GM21619 (cell line): ENCODE data around the gene ARID1B.

Experiments used
- ATAC-seq: cut with Tn5 transposase; IDR thresholded peaks from one replicate; pipeline ENCODE4 v1.9.1; 2021; ENCODE audit not compliant: unreplicated experiment

ARID1B gene

DNA sequence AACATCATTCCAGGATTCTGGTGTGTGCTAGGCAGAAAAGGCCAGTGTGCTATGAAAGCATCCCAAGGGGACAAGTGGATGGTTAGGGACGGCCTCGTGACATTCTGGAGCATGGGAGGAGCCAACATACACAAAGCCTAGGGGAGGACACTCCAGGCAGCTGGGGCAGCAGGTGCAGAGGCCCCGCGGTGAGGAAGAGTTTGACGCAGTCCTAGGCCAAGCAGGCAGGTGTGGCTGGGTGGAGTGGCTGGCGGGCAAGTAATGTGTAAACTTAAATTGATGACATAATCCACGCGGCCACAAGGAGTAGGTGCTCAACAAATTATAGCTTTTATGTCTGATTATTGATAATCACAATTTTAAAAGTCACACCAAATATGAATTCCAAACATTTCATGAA is 452.5 kb downstream of the ARID1B start:
- no peak for ATAC-seq

DNA sequence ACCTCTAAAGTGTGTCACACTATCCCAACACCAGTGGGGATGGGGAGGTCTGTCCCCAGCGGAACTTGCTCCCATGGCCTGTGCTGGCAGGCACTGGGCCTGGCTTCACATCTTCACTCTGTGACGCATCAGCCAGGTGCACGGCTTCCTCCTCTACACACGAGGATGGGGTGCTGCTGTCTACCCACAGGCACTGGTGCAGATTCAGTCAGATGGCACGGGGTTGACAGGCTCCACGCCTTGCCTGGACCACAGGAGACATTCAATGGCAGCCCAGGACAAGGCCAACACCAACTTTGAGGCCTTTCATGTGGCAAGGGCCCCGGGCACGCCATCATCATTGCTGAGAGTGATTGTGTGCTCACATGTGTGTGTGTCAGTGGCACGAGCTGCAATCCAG is 453.7 kb downstream of the ARID1B start:
- no peak for ATAC-seq

DNA sequence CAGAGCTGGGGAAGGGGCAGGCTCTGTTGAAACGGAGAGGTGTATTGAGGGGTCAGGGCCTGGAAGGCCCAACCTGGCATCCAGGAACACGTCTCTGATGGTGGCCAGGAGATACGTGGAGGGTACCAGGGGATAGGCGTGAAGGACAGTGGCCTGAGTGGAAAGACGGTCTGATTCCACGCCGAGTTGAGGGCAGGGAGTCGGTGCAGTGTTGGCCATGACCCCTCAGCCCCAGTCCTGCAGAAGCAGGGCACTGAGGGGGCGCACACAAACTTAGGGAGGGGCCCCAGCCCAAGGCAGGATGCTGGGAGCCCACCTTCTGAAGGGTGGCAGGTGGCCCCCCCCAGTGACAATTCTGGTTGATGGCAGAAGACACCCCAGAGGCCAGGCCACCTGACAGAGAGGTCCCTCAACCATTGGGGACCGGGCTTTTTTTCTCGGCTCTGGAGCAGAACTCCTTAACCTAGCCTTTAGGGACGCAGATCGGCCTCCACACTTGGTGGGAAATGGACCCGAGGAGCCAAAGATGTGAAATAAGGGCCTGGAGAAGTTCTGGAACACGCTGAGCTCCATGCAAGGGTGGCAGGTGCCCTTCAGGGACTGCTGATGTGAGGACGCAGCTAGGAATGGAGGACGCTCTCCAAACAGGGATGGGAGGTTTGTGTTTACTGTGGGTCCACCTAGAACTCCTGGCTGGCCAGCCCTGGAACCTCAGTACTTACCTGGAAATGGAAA is 455.1 kb downstream of the ARID1B start:
- no peak for ATAC-seq

DNA sequence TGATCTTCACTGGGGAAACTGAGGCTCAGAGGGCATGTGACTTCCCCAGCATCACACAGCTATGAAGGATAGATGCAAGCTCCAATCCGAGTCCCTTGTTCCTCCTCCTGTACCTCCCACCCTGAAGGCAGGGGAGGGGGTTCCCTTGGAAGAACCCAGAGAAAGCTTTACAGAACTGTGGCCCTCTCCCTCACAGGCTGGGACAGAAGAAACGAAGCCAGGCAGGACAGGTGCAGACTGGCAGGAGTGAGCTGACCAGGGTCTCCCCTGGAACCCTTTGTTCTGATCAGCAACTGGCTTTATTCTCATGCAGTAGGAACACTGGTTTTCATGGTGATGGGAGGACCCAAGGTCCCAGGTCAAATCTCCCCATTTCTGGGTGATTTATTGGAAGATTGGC is 456.0 kb downstream of the ARID1B start:
- no peak for ATAC-seq

DNA sequence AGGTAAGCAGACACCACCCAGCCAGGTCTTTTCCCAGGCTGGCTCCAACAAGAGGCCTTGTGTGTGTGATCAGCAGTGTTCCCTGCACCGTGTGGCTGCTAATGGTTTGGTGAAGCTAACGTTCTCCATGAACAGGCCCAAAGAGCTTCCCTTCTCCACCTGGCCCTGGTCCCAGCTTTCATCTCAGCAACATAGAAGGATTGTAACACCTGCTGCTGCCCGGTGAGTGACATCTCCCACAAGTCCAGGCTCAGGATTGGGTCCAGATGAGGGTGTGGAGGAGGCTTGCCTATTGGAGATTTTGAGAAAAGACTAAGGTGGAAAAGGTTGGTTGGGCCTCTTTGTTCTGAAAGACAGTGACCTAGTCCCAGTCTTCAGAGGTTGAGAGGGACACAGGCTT is 456.5 kb downstream of the ARID1B start:
- ATAC-seq, result no peak

DNA sequence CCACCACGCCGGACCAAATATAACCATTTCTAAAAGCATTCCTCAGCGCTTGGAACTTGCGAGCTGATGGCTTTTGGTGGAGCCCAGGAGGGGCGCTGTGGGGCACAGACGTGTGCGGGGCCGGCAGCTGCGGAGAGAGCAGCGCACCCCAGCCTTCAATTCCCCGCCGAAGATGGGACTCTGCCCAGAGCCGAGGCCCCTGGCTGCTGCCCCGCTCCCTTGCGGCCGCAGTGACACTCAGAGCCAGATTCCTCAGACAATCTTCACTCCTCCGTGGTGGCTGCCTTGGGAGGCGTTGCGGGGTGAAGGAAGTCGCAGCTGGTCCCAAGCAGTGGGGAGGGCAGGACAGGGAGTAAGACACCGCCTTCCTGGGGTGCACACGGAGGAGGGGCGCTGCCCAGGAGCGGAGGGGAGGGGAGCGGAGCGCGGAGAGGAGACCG is 458.4 kb downstream of the ARID1B start:
- ATAC-seq, result no peak

DNA sequence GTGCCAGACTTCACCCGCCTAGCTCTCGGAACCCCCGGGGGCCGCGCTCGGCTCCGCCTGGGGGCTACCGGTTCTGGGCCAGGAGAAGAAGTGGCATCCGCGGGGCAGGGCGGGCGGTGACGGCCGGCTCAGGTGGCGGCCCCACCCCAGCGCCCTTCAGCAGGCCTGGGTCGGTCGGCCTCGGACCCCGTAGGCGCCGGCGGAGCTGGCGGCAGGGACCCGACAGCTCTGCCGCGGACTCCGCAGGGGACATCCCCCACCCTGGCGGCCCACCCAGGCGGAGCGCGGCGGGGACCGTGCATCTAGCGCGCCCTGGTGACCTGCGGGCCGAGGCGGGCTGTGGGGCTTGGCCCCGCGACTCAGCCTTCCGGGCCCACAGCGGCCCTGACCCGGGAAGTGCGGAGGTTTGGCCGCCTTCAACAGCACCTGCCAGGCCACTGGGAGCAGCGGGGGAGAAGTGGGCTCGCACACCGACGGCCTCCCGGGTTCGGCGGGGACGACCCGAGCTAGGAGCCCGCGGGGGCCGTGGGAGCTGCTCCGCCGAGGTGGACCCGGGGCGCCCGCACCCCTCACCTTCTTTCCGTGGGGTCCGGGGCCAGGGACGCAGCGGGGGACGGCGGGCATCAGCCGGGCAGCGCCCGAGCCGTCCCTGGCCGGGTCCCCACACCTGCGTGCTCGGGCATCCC is 459.0 kb downstream of the ARID1B start:
- no peak for ATAC-seq

DNA sequence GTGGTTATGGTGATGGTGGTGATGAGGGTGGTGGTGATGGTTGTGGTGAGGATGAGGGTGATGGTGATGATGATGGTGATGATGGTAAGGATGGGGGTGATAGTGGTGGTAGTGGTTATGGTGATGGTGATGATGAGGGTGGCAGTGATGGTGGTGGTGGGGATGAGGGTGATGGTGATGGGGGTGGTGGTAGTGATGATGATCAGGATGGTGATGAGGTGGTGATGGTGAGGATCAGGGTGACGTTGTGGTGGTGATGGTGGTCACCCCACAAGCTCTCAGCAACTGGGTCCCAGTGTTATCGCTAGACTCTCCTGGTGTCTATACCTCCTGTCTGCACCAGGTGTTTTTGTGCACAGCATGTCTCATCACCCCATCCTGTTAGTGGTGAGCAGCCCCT is 461.2 kb downstream of the ARID1B start:
- no peak for ATAC-seq

DNA sequence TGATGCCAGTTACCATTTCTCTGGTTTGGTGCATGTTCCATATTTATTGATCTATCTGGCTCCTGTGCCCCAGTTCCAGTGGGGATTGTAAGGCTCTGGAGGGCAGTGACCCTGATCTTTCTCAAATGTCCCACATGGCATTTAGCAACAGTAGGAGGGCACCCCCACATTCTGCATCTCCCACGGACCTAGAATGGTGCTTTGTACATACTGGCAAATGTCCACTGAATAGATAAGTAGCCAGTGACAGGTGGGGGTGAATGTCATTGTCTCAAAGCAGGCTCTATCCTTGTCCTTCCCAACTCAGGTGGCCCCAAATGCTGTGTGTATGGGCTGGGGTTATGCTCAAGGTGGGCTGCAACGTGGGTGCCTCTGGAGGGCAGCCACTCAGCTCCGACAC is 462.0 kb downstream of the ARID1B start:
- ATAC-seq, result no peak

DNA sequence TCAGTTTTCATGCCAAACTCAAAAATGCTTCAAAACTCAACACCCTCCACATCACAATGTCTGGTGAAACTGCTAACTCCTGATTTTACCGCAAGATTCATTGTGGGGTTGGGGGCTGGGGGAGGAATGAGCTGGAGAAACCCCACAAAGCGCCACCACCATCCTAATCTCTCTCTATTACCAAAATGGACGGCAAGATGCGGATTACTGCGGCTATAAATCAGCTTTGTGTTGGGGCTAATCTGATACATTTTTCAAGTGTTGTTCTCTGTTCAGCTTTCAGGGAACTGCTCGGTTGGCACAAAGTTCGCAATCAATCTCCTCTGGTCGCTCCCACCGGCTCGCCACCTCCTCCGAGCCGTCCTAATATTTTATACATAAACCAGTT is 462.5 kb downstream of the ARID1B start:
- ATAC-seq, result no peak

DNA sequence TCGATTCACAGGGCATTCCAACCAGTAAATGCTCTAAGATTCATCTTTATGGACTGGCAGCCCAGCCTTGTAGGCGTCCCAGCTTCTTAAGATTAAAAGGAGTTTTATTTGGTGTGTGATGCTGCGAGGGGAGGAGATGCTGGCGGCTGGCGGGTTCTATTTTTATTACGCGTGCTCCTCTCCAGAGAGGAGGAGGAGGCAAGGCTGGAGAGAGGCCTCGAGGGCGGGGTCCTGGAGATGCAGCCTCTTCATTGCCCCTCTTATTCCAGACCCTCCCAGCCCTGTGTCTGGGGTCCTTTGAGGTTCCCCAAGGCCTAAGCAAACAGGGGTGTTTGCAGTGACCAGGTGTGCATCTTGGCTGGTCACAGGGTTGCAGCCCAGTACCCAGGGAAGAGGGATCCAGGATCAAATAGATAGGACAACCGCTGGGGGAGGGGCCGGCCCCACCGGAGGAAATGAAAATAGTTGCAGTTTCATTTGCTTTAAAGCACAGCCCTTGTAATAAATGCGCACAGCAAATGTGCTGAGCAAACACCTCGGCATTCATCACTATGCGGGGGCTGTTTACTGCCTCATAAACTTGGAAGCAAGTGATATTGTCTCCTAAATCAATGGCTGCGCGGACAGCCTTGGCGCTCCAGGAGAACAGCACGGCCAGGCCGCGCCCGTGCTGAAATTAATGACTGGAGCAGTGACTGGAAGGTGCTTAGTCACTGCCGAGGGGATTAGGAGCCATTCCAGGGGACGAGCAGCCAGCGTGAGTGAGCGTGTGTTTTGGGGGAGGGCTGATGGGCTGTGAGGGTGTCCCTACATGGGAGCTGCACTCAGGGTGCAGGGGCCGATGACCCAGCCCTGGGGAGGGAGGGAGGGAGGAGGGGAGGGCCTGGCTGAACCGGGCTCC is 463.1 kb downstream of the ARID1B start:
- no peak for ATAC-seq

DNA sequence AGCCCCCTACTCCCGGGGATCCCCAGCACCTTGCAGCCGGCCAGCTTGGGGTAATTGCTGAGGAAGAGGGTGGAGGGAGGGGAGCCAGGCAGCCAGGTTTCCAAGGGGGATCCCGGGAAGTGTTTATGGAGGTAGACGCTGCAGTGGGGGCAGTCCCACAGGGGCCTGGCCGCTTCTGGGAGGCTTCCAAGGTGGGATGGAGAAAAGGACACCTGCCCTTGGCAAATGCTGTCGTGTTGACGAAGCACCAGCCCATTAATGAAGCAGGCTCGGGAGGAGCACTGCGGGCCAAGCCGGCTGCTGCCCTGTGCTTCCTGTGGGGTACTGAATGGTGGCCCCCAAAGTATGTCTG is 463.8 kb downstream of the ARID1B start:
- ATAC-seq, result no peak

DNA sequence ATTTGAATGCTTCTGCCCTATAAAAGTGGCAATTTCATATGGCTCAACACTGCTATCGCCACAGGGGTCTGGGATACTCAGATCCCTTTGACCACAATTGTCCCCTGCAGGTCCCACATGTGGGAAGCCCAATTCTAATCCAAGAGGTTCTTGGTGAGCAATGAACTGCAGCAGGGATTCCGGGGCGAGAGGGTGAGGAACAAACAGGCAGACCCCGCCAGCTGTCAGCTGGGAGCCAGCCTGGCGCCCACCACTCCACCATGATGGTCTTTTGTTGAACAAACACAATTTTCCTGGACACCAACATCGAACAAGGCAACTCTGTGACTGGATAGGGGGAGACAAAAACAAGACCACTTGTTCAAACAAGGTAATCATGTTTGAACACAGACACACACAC is 465.6 kb downstream of the ARID1B start:
- no peak for ATAC-seq

DNA sequence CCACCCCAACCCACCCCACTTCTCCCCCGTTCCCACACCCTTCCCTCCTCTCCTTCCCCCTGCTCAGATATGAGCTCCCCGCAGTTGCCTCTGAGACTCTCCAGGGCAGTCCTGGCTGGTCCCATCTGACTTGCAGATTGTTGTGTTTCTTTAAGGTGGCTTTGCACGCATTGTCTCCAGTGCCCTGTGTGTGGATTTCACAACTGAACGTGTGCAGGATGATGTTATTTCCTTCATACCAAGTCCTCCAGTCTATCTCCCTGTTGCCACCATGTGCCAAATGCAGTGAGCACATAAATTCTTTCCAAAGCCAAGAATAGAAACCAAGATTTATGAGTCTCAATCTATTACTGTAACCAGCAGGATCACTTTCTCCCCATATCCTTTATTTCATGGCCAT is 467.0 kb downstream of the ARID1B start:
- ATAC-seq, result no peak

DNA sequence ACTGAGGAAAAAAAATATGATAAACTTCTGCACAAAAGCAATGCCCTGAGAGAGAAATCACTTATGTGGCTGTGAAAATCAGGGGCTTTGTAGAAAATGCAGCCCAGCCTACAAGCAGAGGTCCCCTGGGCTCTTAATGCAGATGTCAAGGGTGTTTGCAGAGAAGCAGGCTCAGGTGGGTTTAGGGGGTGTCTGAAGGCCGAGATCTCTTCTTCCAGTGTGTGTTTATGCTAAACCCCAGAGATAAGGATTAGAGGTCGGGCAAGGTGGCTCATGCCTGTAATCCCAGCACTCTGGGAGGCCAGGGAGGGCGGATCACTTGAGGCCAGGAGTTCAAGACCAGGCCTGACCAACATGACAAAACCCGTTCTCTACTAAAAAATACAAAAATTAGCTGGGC is 467.6 kb downstream of the ARID1B start:
- ATAC-seq, result no peak

DNA sequence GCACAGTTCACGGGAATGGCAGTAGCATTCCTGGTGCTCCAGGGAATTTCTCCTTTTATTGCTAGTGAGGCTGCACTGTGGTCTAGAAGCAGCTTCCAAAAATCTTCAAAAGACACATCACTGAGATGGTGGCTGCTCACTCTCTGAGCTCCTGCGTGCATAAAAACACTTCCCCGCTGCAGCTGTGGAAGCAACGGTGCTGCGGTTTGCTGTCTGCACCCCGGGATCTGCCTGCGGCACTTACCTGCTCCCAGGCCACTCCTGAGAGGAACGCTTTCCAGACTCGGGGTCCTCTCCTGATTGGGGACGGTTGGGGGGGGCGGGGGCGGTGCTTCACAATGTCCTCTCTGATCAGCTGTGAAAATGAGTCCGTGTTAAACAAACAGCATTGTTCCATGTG is 468.3 kb downstream of the ARID1B start:
- no peak for ATAC-seq

DNA sequence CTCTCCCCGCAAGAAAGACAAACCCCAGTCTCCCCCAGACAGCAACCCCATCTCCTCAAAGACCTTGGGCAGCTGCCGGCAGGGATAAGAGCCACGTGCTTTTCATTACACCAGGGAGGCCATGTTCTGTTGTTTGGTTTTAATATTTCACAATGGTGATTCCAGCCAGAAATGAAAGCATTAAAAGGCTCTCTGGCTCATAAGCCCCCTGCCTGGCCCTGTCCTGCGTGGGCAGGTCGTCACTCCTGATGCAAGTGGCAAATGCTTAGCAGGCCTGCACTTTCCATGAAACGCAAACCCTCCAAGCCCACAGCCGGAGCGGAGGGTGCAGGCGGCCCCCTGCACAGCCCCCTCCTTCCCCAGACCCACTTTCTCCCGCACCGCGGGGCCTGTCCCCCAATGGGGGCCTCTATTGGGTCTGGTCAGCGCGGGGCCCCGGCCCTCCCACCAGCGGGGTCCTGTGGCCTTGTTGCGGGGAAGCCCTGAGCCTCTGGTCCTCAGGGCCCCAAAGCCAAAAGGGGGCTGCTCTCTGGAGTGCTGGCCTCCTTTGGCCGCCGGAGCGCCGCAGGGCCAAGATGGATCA is 469.0 kb downstream of the ARID1B start:
- ATAC-seq, result no peak

DNA sequence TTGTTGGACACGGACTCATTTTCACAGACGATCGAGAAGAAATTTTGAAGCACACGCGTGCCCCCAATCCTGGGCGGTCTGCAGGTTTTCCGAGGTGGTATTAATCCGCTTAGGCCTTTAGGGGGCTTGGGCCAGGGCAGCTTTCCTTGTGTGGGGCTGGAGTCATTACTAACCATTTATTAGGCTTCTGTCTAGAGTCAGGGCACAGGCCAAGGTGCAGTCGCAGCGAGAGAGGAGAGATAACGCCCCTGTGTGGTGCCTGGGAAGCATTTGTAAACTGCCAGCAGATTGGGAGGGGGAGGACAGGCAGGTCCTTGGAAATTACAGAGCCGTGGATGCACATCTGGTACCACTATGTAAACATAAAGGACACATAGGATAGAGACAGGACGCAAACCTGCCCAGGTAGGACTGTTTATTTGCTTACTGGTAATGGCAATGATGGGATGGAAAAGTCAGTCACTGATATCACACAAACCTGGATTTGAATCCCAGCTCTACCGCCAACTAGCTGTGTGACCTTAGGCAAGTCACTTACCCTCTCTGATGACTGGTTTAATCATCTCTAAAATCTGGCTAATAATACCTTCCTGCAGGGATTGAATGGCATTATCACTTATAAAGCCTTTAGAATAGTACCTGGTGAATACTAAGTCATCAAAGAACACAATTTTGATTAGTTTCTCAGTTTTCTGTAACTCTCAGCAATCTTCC is 469.8 kb downstream of the ARID1B start:
- ATAC-seq, result no peak

DNA sequence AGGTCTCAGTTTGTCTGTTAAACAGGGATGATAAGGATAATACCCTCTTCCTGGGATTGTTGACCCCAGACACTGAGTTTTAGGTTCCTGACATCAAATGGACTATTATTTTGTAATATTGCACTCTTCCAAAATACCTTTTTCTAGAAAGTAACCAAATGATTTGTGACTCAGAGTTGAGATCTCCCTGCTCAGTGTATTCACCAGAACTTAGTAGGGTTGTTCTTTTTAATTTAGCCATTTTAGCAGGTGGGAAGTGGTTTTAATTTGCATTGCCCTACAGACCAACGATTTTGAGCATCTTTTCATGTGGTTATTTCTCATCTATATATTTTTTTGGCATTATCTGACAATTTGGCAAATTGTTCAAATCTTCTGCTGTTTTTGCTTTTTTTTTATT is 471.1 kb downstream of the ARID1B start:
- ATAC-seq, result no peak

DNA sequence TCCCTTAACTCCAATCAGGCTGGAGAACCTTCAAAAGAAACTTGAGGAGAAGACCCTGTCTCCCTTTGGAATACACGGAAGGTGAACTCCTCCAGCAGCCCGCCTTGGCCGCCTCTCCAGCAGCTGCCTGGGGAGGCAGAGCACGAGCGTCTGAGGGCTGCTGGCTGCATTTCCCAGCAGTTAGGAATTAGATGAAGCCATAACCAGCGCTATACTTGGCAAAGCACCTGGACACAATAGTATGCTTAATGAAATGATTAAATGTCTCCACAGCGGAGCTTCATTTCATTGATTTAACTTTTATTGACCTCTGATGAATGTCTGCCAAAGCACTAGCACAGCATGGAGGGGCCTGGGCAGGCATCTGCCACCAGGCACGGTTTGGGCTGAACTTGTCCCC is 472.6 kb downstream of the ARID1B start:
- ATAC-seq, result no peak
